BLaER1 treated with 17β-estradiol and CSF1 and Interleukin-3, amounts not matched to agents 10 nM and 100 nM (cell line): Measurements from ENCODE around the gene ERC1.
"Not testable (repeated sequence)": the region's sequence is repeated elsewhere in the genome, so short reads cannot be mapped to it uniquely, and the experiment has no call there.

ENCODE experiments used
- H3K27ac ChIP-seq, 11 experiments: shearing (Covaris generic); formaldehyde crosslinking; 2 replicates each; pipeline ENCODE4 v1.8.1; 2022
- H3K27me3 ChIP-seq, 11 experiments: shearing (Covaris generic); formaldehyde crosslinking; 2 replicates each; pipeline ENCODE4 v1.8.1; 2022
- H3K36me3 ChIP-seq, 11 experiments: shearing (Covaris generic); formaldehyde crosslinking; 2 replicates each; pipeline ENCODE4 v1.8.1; 2022
- H3K4me1 ChIP-seq, 10 experiments: shearing (Covaris generic); formaldehyde crosslinking; 2 replicates each; pipeline ENCODE4 v1.8.1; 2022
- H3K4me2 ChIP-seq, 11 experiments: shearing (Covaris generic); formaldehyde crosslinking; 2 replicates each; pipeline ENCODE4 v1.8.1; 2022
- H3K4me3 ChIP-seq, 10 experiments: shearing (Covaris generic); formaldehyde crosslinking; 2 replicates each; pipeline ENCODE4 v1.8.1; 2022
- H3K9ac ChIP-seq, 11 experiments: shearing (Covaris generic); formaldehyde crosslinking; 2 replicates each; pipeline ENCODE4 v1.8.1; 2022
- H3K9me3 ChIP-seq, 11 experiments: shearing (Covaris generic); formaldehyde crosslinking; replicated peaks in 1 of 11; 2 replicates each; pipeline ENCODE4 v1.8.1; 2022
- H4K20me1 ChIP-seq, 11 experiments: shearing (Covaris generic); formaldehyde crosslinking; 2 replicates each; pipeline ENCODE4 v1.8.1; 2022
- Cebpa-rat ChIP-seq, 11 experiments: shearing (Covaris generic); IDR thresholded peaks; 2 replicates each; pipeline ENCODE4 v1.8.1; 2022

ERC1 gene

GRCh38 chr12:1117970-1118563, 127.0 kb downstream of the ERC1 start:
- Histone ChIP-seq H4K20me1 (peaks cover 0 to 15% (median 0%) of the 10 kb centered on the region in 11 experiments; a peak in 9 of 22 replicates), H3K4me2 (no peak overlapping the region), H3K27ac (no peak overlapping the region), H3K4me3 (no peak overlapping the region), H3K9ac (no peak overlapping the region), H3K9me3 (no peaks in the 10 kb centered on the region), H3K4me1 (peaks cover 0 to 5% (median 0%) of the 10 kb centered on the region in 10 experiments; a peak in 4 of 20 replicates), H3K36me3 (peaks cover 4 to 71% (median 17%) of the 10 kb centered on the region in 11 experiments; a peak in 16 of 22 replicates), H3K27me3 (no peaks in the 10 kb centered on the region)
- no peak for TF ChIP-seq Cebpa-rat (IDR thresholded peaks at IDR 0.05)

- H3K4me2 ChIP-seq: peak overlapping the region in 1 of 11 experiments; percentile 12; a peak in 2 of 22 replicates
- H3K4me3 ChIP-seq: no peak overlapping the region
- no peaks in the 10 kb centered on the region for H3K27me3 ChIP-seq
- H4K20me1 ChIP-seq: peaks cover 0 to 14% (median 0%) of the 10 kb centered on the region in 11 experiments; a peak in 8 of 22 replicates
- H3K27ac ChIP-seq: no peak overlapping the region
- H3K9ac ChIP-seq: no peak overlapping the region
- H3K36me3 ChIP-seq: peaks cover 4 to 70% (median 13%) of the 10 kb centered on the region in 11 experiments; a peak in 15 of 22 replicates
- H3K4me1 ChIP-seq: peaks cover 0 to 5% (median 0%) of the 10 kb centered on the region in 10 experiments; a peak in 4 of 20 replicates
- no peak for TF ChIP-seq Cebpa-rat (IDR thresholded peaks at IDR 0.05)
- H3K9me3 ChIP-seq: no peaks in the 10 kb centered on the region; a peak in 1 of 22 replicates
These were observed 131.8 kb downstream of the ERC1 start for GRCh38 chr12:1122786-1123185.

- Histone ChIP-seq H3K36me3 (peaks cover 0 to 70% (median 7%) of the 10 kb centered on the region in 11 experiments; a peak in 8 of 22 replicates), H3K4me3 (no peak overlapping the region), H3K27me3 (no peaks in the 10 kb centered on the region)
These were observed 135.1 kb downstream of the ERC1 start for GRCh38 chr12:1126091-1126490.

GRCh38 chr12:1127021-1127420, 136.0 kb downstream of the ERC1 start:
- no peak for TF ChIP-seq Cebpa-rat (IDR thresholded peaks at IDR 0.05)
- no peak overlapping the region for H3K4me3 ChIP-seq

More at GRCh38 chr12:1126091-1126490, 135.1 kb downstream of the ERC1 start:
- Histone ChIP-seq H3K27ac (no peak overlapping the region), H3K9me3 (no peaks in the 10 kb centered on the region; a peak in 1 of 22 replicates), H3K9ac (no peak overlapping the region), H3K4me2 (no peak overlapping the region), H4K20me1 (no peaks in the 10 kb centered on the region; a peak in 1 of 22 replicates), H3K4me1 (peaks cover 0 to 5% (median 0%) of the 10 kb centered on the region in 10 experiments; a peak in 4 of 20 replicates)
- no peak for TF ChIP-seq Cebpa-rat (IDR thresholded peaks at IDR 0.05)

GRCh38 chr12:1130164-1130563, 139.1 kb downstream of the ERC1 start:
- no peak for TF ChIP-seq Cebpa-rat (IDR thresholded peaks at IDR 0.05)
- Histone ChIP-seq H3K4me2 (no peak overlapping the region), H3K36me3 (peaks cover 0 to 79% (median 7%) of the 10 kb centered on the region in 11 experiments; a peak in 15 of 22 replicates), H4K20me1 (peaks cover 0 to 3% (median 0%) of the 10 kb centered on the region in 11 experiments; a peak in 1 of 22 replicates), H3K27me3 (no peaks in the 10 kb centered on the region), H3K9me3 (no peaks in the 10 kb centered on the region; a peak in 1 of 22 replicates), H3K4me1 (no peaks in the 10 kb centered on the region), H3K4me3 (no peak overlapping the region), H3K9ac (no peak overlapping the region), H3K27ac (no peak overlapping the region)

More at GRCh38 chr12:1127021-1127420, 136.0 kb downstream of the ERC1 start:
- H3K36me3 ChIP-seq: peaks cover 0 to 69% (median 7%) of the 10 kb centered on the region in 11 experiments; a peak in 8 of 22 replicates
- no peaks in the 10 kb centered on the region; a peak in 1 of 22 replicates for H3K9me3 ChIP-seq
- H3K4me1 ChIP-seq: peaks cover 0 to 5% (median 0%) of the 10 kb centered on the region in 10 experiments; a peak in 4 of 20 replicates
- no peak overlapping the region for H3K27ac ChIP-seq
- no peaks in the 10 kb centered on the region; a peak in 1 of 22 replicates for H4K20me1 ChIP-seq
- no peak overlapping the region for H3K9ac ChIP-seq
- no peaks in the 10 kb centered on the region for H3K27me3 ChIP-seq
- H3K4me2 ChIP-seq: no peak overlapping the region

- no peaks in the 10 kb centered on the region; a peak in 1 of 22 replicates for H3K9me3 ChIP-seq
- H3K4me2 ChIP-seq: no peak overlapping the region
- no peak overlapping the region for H3K27ac ChIP-seq
- no peaks in the 10 kb centered on the region for H3K4me1 ChIP-seq
- TF ChIP-seq Cebpa-rat (IDR thresholded peaks at IDR 0.05): no peak
- H3K4me3 ChIP-seq: no peak overlapping the region
- peaks cover 0 to 77% (median 7%) of the 10 kb centered on the region in 11 experiments; a peak in 15 of 22 replicates for H3K36me3 ChIP-seq
- no peak overlapping the region for H3K9ac ChIP-seq
- peaks cover 0 to 4% (median 0%) of the 10 kb centered on the region in 11 experiments; a peak in 2 of 22 replicates for H4K20me1 ChIP-seq
- no peaks in the 10 kb centered on the region for H3K27me3 ChIP-seq
These were observed 139.5 kb downstream of the ERC1 start for GRCh38 chr12:1130571-1130970.

DNA sequence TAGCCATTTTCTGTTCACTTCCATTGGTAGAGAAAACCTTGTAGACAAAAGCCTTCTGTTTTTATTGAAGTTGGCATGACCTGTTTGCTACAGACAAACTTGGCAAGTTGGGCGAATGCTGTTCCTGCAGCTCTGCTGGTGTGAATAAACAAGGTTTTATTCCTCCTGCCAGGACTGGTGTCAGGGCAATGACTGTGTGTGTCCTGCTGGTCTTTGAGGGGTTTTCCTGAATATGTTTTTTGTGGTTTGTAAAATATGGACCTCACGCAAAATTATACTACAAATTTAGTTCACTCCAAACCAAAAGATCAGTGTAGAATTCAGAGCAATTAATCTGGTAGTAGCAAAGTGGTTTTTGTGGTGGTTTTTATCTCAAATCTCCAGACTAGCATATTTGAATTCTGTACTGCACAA, 140.8 kb downstream of the ERC1 start:
- H3K27ac ChIP-seq: no peak overlapping the region

GRCh38 chr12:1132311-1132710, 141.3 kb downstream of the ERC1 start:
- Histone ChIP-seq H3K9ac (no peak overlapping the region), H3K4me2 (no peak overlapping the region), H3K36me3 (peaks cover 0 to 66% (median 8%) of the 10 kb centered on the region in 11 experiments; a peak in 11 of 22 replicates), H3K4me3 (no peak overlapping the region), H4K20me1 (peaks cover 0 to 8% (median 0%) of the 10 kb centered on the region in 11 experiments; a peak in 2 of 22 replicates), H3K27me3 (no peaks in the 10 kb centered on the region), H3K27ac (no peak overlapping the region), H3K4me1 (no peaks in the 10 kb centered on the region), H3K9me3 (no peaks in the 10 kb centered on the region)
- no peak for TF ChIP-seq Cebpa-rat (IDR thresholded peaks at IDR 0.05)

More for the DNA sequence above, 140.8 kb downstream of the ERC1 start:
- no peak for TF ChIP-seq Cebpa-rat (IDR thresholded peaks at IDR 0.05)
- H3K4me3 ChIP-seq: no peak overlapping the region
- no peak overlapping the region for H3K4me2 ChIP-seq
- peaks cover 0 to 70% (median 4%) of the 10 kb centered on the region in 11 experiments; a peak in 12 of 22 replicates for H3K36me3 ChIP-seq
- no peaks in the 10 kb centered on the region for H3K4me1 ChIP-seq
- H3K9ac ChIP-seq: no peak overlapping the region
- H4K20me1 ChIP-seq: peaks cover 0 to 8% (median 0%) of the 10 kb centered on the region in 11 experiments; a peak in 2 of 22 replicates
- no peaks in the 10 kb centered on the region for H3K9me3 ChIP-seq
- H3K27me3 ChIP-seq: no peaks in the 10 kb centered on the region

DNA sequence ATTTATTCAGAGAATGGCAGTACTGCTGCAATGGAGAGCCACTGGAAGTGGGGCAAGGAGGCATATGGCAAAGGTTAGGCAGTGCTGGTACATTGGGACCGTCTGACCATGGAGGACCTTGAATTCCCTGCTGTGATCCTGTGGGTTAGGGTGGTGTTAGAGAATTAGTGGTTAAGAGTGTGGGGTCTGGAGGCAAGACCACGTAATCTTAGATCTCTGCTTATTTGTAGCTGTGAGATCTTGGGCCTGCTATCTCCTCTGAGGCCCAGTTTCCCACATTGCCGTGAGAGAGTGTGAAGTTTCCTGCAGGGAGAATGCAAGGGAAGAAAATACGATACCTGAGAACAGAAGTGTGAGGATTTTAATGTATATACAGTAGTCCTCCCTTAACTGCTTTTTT, 147.7 kb downstream of the ERC1 start:
- Histone ChIP-seq H3K4me2 (no peak overlapping the region), H3K4me3 (no peak overlapping the region), H3K9ac (no peak overlapping the region), H3K27ac (no peak overlapping the region), H3K4me1 (no peaks in the 10 kb centered on the region), H3K9me3 (no peaks in the 10 kb centered on the region), H4K20me1 (peaks cover 0 to 11% (median 0%) of the 10 kb centered on the region in 11 experiments; a peak in 2 of 22 replicates), H3K27me3 (no peaks in the 10 kb centered on the region), H3K36me3 (peaks cover 4 to 59% (median 23%) of the 10 kb centered on the region in 11 experiments; a peak in 18 of 22 replicates)
- no peak for TF ChIP-seq Cebpa-rat (IDR thresholded peaks at IDR 0.05)

GRCh38 chr12:1146758-1147157, 155.7 kb downstream of the ERC1 start:
- not testable (repeated sequence) for H3K9ac ChIP-seq, H3K4me1 ChIP-seq, H3K27ac ChIP-seq, H3K4me2 ChIP-seq, H4K20me1 ChIP-seq, H3K4me3 ChIP-seq, H3K27me3 ChIP-seq
- H3K9me3 ChIP-seq: peaks cover 0 to 17% (median 6%) of the 10 kb centered on the region in 11 experiments; a peak in 11 of 22 replicates
- H3K36me3 ChIP-seq: peaks cover 32 to 86% (median 50%) of the 10 kb centered on the region in 11 experiments
